SKM-1 (cell line): ENCODE measurements around the gene ZNF75A.
"Not testable (repeated sequence)": the region's sequence is repeated elsewhere in the genome, so short reads cannot be mapped to it uniquely, and the experiment has no call there.

Experiments
- DNase-seq: peaks from one replicate; lab custom pipeline; 2025; ENCODE audit not compliant: unreplicated experiment; lab: John Stamatoyannopoulos, UW

The ZNF75A gene

GRCh38 chr16:3305109-3306068 lies at the start of gene ZNF75A, which contains the start of gene TIGD7:
TSS of gene ZNF75A (plus strand) at chr16:3305497. CDS start at chr16:3308429, 2,932 bp downstream.
TSS of gene TIGD7 (minus strand) at chr16:3305430. CDS start at chr16:3300614, 4,816 bp downstream.
- peak; percentile 40 for DNase-seq

- peak; percentile 50 for DNase-seq
Observed at GRCh38 chr16:3256146-3256865, 49.0 kb upstream of the ZNF75A start, which contains the start of gene MEFV. TSS of gene MEFV (minus strand) at chr16:3256633. CDS start at chr16:3256587, 46 bp downstream.

DNA sequence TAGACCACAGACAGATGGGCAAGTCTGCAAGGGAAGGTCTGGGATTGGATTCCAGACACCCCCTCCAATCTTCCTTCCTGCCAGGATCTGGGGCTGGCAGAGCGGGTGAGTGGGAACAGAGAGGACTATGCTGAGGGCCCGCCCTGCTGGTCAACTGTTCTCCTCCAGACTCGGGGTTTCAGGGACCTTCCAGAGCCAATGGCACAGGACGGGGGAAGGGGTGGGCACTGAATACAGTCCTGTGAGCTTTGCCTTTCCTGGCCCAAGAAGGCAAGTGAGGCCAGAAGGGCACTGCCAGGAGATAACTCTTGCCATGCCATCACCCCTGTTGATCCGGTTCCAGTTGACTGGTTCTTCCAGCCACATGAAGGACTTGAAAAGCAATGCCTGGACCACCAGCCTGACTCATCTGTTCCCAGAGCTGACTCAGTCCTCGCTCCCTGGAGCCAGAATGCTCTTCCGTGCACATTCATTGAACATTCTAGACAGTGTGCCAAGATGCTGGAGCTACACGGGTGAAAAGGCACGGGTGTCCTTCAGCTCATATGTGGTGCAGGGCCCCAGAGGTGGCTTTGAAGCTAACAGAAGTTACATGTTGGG lies 48.3 kb upstream of the ZNF75A start:
- no peak for DNase-seq

- no peak for DNase-seq
Observed at GRCh38 chr16:3259836-3260235, 45.5 kb upstream of the ZNF75A start.

- no peak for DNase-seq
Observed at GRCh38 chr16:3262517-3262916, 42.8 kb upstream of the ZNF75A start.

DNA sequence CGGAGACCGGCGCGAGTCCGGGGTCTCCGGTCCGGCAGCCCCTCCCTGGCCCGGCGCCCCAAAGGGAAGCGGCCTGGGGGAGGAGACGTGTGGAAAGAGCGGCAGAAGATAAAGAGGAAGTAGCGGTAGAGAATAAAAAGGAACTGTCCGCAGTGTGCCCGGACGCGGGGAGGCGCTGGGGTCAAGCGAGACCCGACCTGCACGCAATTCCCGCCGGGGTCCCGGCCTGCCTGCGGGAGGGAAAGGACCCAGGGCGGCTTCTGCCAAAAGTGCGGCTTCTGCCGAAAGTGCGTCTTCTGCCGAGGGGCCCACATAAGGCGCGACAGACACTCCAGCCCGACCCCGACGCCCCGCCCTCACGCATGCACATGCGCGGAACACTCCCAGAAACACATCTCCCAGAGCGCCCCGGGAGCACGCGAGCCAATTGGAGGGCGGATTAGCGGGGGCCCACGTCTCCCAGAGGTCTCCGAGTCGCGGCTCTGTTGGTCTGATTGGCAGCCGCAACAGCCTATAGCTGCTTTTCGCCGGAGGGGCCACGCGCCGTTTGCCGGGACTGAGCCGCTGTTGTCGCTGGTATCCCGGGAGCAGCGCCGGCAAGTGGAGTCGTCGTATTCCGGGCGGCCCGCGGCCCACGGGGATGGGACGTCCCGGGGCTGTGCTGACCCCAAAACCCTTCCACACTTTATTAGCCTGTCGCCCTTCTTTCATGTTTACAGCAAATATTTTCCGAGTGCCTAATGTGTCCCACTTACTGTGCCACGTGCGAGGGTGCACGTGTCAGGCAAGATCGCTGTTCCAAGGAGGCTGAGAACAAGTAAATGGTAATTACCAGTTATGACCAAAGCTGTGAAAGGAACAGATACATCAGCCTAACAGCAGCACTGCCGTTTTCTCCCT lies 40.9 kb upstream of the ZNF75A start:
- peak; percentile 95 for DNase-seq

DNA sequence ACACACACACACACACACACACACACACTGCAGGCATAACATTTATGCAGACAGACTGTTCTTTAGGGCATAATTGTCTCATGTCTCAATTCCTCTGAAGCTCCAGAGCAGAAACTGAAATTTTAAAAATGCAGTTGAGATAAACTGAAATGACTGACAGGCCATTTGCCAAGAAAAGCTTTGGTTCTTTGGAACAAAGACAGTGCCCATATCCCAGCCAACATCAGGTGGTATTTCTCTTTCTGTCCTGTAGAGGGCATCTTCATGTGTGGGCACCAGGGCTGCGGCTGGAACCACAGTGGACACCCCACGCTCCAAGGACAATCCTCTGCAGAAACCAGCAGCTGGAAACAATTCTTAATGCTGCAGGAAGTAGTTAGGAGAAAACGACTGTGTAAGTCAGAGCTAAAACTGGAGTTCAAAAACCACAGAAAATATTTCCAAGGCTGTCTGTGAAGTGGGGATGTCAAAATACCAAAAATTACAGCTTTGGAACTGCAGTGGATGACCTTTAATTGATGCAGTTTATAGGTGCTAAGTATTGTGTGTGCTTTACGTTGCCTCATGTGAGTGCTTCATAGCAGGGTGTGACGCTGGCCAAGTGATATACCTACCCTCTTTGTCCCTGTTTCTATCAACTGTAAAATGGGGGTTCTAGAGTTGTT lies 38.3 kb upstream of the ZNF75A start:
- DNase-seq, result peak; percentile 36

DNA sequence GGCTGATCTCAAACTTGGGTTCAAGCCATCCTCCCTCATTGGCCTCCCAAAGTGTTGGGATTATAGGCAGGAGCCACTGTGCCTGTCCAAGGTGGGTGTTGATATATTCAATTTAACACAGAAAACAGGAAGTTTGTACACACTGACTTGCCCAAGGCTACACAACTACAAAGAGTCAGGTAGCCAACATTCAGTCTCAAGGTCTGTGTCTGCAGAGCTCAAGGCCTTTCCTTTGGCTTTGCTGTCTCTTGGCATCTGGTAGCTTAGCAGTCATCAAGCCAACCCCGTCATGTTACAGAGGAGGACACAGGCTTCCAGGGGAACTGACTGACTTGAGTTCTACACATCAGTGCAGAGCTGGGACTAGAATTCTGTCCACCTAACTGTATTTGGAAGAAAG lies 37.0 kb upstream of the ZNF75A start:
- DNase-seq, result no peak

- DNase-seq, result not testable (repeated sequence)
Observed at GRCh38 chr16:3270718-3271117, 34.6 kb upstream of the ZNF75A start.

DNA sequence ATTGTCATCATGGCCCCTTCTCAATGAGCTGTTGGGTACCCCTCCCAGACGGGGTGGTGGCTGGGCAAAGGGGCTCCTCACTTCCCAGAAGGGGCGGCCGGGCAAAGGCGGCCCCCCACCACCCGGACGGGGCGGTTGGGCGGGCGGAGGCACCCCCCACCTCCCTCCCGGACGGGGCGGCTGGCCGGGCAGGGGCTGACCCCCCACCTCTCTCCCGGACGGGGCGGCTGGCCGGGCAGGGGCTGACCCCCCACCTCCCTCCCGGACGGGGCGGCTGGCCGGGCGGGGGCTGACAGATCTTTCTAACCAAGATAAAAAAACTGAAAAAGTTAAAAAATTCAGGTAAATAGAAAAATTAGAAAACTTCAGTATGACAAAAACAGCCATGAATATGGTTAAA lies 34.0 kb upstream of the ZNF75A start:
- DNase-seq, result not testable (repeated sequence)

DNA sequence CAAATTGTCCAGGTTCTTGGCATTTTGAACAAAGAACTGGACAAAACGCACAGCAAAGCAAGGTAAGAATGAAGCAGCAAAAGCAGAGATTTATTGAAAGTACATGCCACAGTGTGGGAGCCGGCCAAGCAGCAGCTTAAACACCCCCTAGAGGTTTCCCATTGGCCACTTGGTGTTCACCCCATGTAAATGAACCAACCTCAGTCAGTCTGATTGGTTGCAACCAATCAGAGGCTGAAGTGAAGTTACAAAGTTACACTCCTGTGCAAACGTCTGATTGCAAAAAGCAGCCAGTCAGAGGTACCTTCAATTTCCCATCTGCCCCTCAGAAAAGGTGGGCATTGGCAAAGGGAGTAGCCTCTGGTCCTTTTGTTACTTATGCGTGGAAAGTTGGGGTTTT lies 30.8 kb upstream of the ZNF75A start:
- no peak for DNase-seq

GRCh38 chr16:3274947-3275346 lies 30.4 kb upstream of the ZNF75A start:
- DNase-seq, result no peak

DNA sequence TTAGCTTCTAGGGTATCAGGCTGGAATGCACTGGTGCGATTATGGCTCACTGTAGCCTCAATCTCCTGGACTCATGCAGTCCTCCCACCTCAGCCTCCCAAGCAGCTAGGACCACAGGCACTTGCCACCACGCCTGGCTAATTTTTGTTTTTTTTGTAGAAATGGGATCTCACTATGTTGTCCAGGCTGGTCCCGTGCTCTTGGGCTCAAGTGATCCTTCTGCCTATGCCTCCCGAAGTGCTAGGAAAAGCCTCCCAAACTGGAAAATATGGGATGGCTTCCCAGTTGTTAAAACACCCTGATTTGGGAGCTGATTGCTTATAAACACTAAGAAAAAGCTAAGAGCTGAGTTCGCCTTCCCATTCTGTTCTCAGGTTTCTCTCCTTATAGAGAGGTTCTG lies 28.6 kb upstream of the ZNF75A start:
- DNase-seq, result no peak

GRCh38 chr16:3281222-3281820 lies 24.0 kb upstream of the ZNF75A start:
- peak; percentile 63 for DNase-seq

- DNase-seq, result peak; percentile 33
Observed at GRCh38 chr16:3282103-3282729, 23.1 kb upstream of the ZNF75A start.

GRCh38 chr16:3282730-3283542 lies 22.4 kb upstream of the ZNF75A start, which contains the start of gene ZNF263:
TSS of gene ZNF263 (plus strand) at chr16:3283491. CDS start at chr16:3283819, 328 bp downstream.
- DNase-seq, result peak; percentile 98

GRCh38 chr16:3283543-3284447 lies 21.5 kb upstream of the ZNF75A start:
- DNase-seq, result no peak
